ENCODE data around the gene SERP2. TPM values are rescaled to one million over a fixed set of nuclear protein-coding genes. Genes with fewer than 3 reads are reported as not detected.

Gene SERP2
- total RNA-seq, 2 donors from 2014 or later = 1.6 to 5.2 TPM

- ATAC-seq = no peak
- no peak for DNase-seq
- intact Hi-C loops (cut with DNase I) = no loop called here
- peaks cover 23% of the 10 kb centered on the region for H3K4me1 ChIP-seq
- no peaks in the 10 kb centered on the region for H3K9me3 ChIP-seq
- no peaks in the 10 kb centered on the region for H3K27me3 ChIP-seq
- no peaks in the 10 kb centered on the region for H3K36me3 ChIP-seq (replicated peaks in 1 of 2; ENCODE audit: insufficient read depth in 1 of 2, low read depth in 2 of 2)
- H3K27ac ChIP-seq = peak overlapping the region; percentile 94 to 98 (median 96)
- TF ChIP-seq CTCF (IDR thresholded peaks at IDR 0.05) = no peak
- TF ChIP-seq POLR2A (IDR thresholded peaks at IDR 0.05) = no peak
- WGBS, 2 donors = 0 to 3% methylated on average over 9 of the region's 9 CpGs
- peak overlapping the region; percentile 2 to 42 for H3K4me3 ChIP-seq
Measured at GRCh38 chr13:44435919-44436510, 62.4 kb downstream of the SERP2 start.

- Histone ChIP-seq H3K4me3 (peak overlapping the region; percentile 42 to 44), H3K9me3 (no peaks in the 10 kb centered on the region), H3K27me3 (no peaks in the 10 kb centered on the region), H3K4me1 (peaks cover 19% of the 10 kb centered on the region), H3K27ac (peak overlapping the region; percentile 71 to 98 (median 94)), H3K36me3 (replicated peaks in 1 of 2; ENCODE audit: insufficient read depth in 1 of 2, low read depth in 2 of 2) (no peaks in the 10 kb centered on the region)
- intact Hi-C loops (cut with DNase I) = no loop called here
- 0 to 1% methylated on average over 33 to 38 of the region's 38 CpGs for WGBS, 2 donors
- TF ChIP-seq CTCF (IDR thresholded peaks at IDR 0.05) (no peak), POLR2A (IDR thresholded peaks at IDR 0.05) (peak; percentile 94 to 99 (median 99))
- DNase-seq (peak; percentile 93 to 98 (median 95)), ATAC-seq (peak; percentile 82)
Measured at GRCh38 chr13:44436589-44437337, 63.1 kb downstream of the SERP2 start.

- H3K9me3 ChIP-seq = no peaks in the 10 kb centered on the region
- no peaks in the 10 kb centered on the region for H3K27me3 ChIP-seq
- H3K27ac ChIP-seq = peak overlapping the region; percentile 71 to 98 (median 94)
- H3K36me3 ChIP-seq (replicated peaks in 1 of 2; ENCODE audit: insufficient read depth in 1 of 2, low read depth in 2 of 2) = no peaks in the 10 kb centered on the region
- intact Hi-C loops (cut with DNase I) = no loop called here
- 1 to 2% methylated on average over 5 of the region's 5 CpGs for WGBS, 2 donors
- no peak for DNase-seq
- H3K4me3 ChIP-seq = peak overlapping the region; percentile 42 to 44
- no peak for ATAC-seq
- TF ChIP-seq CTCF (IDR thresholded peaks at IDR 0.05) (peak; percentile 10 to 74 (median 64)), POLR2A (IDR thresholded peaks at IDR 0.05) (no peak)
- H3K4me1 ChIP-seq = peaks cover 19% of the 10 kb centered on the region
Measured at GRCh38 chr13:44437356-44438233, 64.0 kb downstream of the SERP2 start.

- ATAC-seq = no peak
- TF ChIP-seq CTCF (IDR thresholded peaks at IDR 0.05) (peak in 1 of 7 experiments; percentile 1), POLR2A (IDR thresholded peaks at IDR 0.05) (no peak)
Measured at GRCh38 chr13:44438234-44438579, 64.6 kb downstream of the SERP2 start.

More at GRCh38 chr13:44438234-44438579, 64.6 kb downstream of the SERP2 start:
- no peak overlapping the region for H3K27ac ChIP-seq
- no peaks in the 10 kb centered on the region for H3K27me3 ChIP-seq
- no peaks in the 10 kb centered on the region for H3K9me3 ChIP-seq
- H3K4me3 ChIP-seq = no peak overlapping the region
- 4 to 6% methylated on average over 3 of the region's 3 CpGs for WGBS, 2 donors
- intact Hi-C loops (cut with DNase I) = no loop called here
- H3K36me3 ChIP-seq (replicated peaks in 1 of 2; ENCODE audit: insufficient read depth in 1 of 2, low read depth in 2 of 2) = no peaks in the 10 kb centered on the region
- no peak for DNase-seq
- peaks cover 19% of the 10 kb centered on the region for H3K4me1 ChIP-seq
